Urinary bladder (tissue), 4 donors: Measurements from ENCODE around the gene GUCA2A. TPM values are rescaled to one million over a fixed set of nuclear protein-coding genes. Genes with fewer than 3 reads are reported as not detected.
"Not testable (repeated sequence)": the region's sequence is repeated elsewhere in the genome, so short reads cannot be mapped to it uniquely, and the experiment has no call there.

ENCODE experiments used
- DNase-seq: peaks from one replicate; pipeline ENCODE4 v3.0.0-alpha.2; 2015; ENCODE audit errors: extremely low spot score
- H3K27ac ChIP-seq: one replicate; pipeline ENCODE4 v1.5.1; 2013; ENCODE audit warnings: low read depth, mild to moderate bottlenecking, moderate library complexity
- H3K36me3 ChIP-seq: one replicate; pipeline ENCODE4 v1.6.1; 2013; ENCODE audit warnings: mild to moderate bottlenecking, moderate library complexity; ENCODE audit not compliant: insufficient read depth
- H3K4me1 ChIP-seq: one replicate; pipeline ENCODE4 v1.6.1; 2013; ENCODE audit warnings: mild to moderate bottlenecking, moderate library complexity; ENCODE audit not compliant: insufficient read depth
- H3K4me3 ChIP-seq: one replicate; pipeline ENCODE4 v1.5.1; 2013; ENCODE audit warnings: low read depth, low read length
- WGBS: extraction: QIAGEN DNeasy Blood & Tissue Kit; methylation state at CpG from one replicate; pipeline ENCODE4 v1.1.7; 2013; 5-methylcytosine and 5-hydroxymethylcytosine counted together
- polyA plus RNA-seq: library from polyadenylated mRNA; stranded (reverse); fragments of 200-250 nt; gene quantifications from one replicate; pipeline ENCODE4 v1.2.3, GENCODE V29; 2013
- total RNA-seq: library from RNA; depleted of rRNA; stranded (reverse); fragments of >200 nt; gene quantifications from one replicate; pipeline ENCODE4 v1.2.3, GENCODE V29; 2014
- donor health status: healthy with polysubstance abuse.
- donor health status: healthy.

GUCA2A gene, protein sequence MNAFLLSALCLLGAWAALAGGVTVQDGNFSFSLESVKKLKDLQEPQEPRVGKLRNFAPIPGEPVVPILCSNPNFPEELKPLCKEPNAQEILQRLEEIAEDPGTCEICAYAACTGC
- not detected for total RNA-seq
- polyA plus RNA-seq, result not detected

DNA sequence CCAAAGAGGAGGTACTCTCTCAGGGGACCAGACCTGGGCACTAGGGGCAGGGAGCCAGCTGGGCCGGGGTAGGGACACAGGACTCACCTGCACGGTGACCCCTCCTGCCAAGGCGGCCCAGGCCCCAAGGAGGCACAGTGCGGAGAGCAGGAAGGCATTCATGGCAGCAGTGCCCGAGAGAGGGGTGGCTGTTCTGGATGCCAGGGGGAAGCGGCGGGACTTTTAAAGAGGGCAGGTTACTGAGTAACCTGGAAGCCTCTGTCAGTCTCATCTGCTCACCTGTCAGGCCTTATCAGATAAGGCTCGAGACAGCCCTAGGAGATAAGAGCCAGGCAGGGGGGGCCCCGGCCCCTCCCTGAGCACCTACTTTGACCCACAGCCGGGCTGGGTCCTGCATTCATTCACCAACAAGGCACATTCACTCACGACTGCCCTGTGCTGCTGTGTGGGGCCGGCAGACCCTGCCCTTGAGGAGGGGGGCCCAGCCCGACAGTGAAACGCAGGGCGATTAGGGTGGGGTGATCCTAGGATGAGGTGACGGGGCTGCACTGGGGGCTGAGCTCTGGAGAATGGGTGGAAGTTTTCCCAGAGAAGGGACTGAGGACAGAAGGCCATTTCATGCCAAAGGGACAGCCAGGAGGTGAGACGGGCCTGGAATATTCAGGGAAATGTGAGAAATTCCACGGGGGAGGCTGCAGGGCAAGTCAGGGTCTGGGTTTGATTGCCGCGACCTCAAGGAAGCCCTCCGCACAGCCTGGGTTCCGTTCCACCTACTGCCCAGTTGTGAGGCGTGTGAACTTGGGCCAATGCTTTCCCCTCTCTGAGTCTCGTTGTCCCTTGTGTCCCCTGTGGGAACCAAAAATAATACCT, at the start of gene GUCA2A:
Gene GUCA2A (minus strand): TSS at position 195 of the 870 bp plus-strand sequence. CDS start 33 bp downstream, at position 162.
- Histone ChIP-seq H3K4me1 (no peaks in the 10 kb centered on the region), H3K4me3 (no peak within 1 kb of the TSS), H3K36me3 (no peaks in the 10 kb centered on the region), H3K27ac (no peak within 1 kb of the TSS)
- DNase-seq, result no peak
- WGBS, result 73% methylated on average over 24 of the region's 24 CpGs

DNA sequence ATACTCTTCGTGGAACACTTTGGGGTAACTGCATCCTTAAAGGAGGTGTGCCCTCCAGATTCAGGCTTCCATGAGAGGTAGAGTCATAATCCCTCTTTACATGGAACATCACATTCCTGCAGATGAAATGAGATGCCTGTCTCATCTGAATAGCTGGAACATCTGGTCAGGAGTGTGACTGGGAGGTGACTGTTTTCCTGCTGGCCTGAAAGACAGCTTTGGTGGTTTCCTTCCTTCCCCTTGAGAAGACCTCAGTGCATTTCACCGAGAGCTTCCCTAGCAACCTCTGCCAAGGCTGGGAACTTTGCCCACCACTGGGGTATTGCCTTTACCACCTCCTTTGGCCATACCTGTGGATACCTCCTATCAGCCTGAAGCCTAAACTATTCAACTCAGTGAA, 46.7 kb upstream of the GUCA2A start:
- H3K27ac ChIP-seq, result no peak overlapping the region
- no peak overlapping the region for H3K4me3 ChIP-seq
- peaks cover 2% of the 10 kb centered on the region for H3K36me3 ChIP-seq
- WGBS, result 87% methylated on average over 2 of the region's 2 CpGs
- H3K4me1 ChIP-seq, result peaks cover 3% of the 10 kb centered on the region
- DNase-seq, result no peak

- Histone ChIP-seq H3K4me3 (no peak overlapping the region), H3K27ac (no peak overlapping the region), H3K4me1 (peaks cover 3% of the 10 kb centered on the region), H3K36me3 (peaks cover 2% of the 10 kb centered on the region)
- DNase-seq, result no peak
- 92% methylated on average over 6 of the region's 6 CpGs for WGBS
Observed at GRCh38 chr1:42210421-42211133, 46.0 kb upstream of the GUCA2A start.

- DNase-seq, result no peak
- Histone ChIP-seq H3K27ac (no peak overlapping the region), H3K4me1 (peaks cover 3% of the 10 kb centered on the region), H3K4me3 (no peak overlapping the region), H3K36me3 (peaks cover 2% of the 10 kb centered on the region)
- WGBS, result 70% methylated on average over 6 of the region's 6 CpGs
Observed at GRCh38 chr1:42209526-42210251, 45.1 kb upstream of the GUCA2A start.

GRCh38 chr1:42206930-42207329, 42.4 kb upstream of the GUCA2A start:
- WGBS, result 92% methylated on average over 2 of the region's 2 CpGs
- not testable (repeated sequence) for H3K4me1 ChIP-seq, DNase-seq, H3K27ac ChIP-seq, H3K4me3 ChIP-seq, H3K36me3 ChIP-seq

- WGBS, result 77% methylated on average over 3 of the region's 3 CpGs
- Histone ChIP-seq H3K36me3 (peaks cover 2% of the 10 kb centered on the region), H3K4me3 (no peak overlapping the region), H3K27ac (no peak overlapping the region), H3K4me1 (peaks cover 3% of the 10 kb centered on the region)
- peak; percentile 57 for DNase-seq
Observed at GRCh38 chr1:42206164-42206563, 41.6 kb upstream of the GUCA2A start.

GRCh38 chr1:42201986-42202385, 37.4 kb upstream of the GUCA2A start:
- Histone ChIP-seq H3K4me3 (no peak overlapping the region), H3K36me3 (peaks cover 2% of the 10 kb centered on the region), H3K27ac (no peak overlapping the region), H3K4me1 (no peaks in the 10 kb centered on the region)
- DNase-seq, result no peak

GRCh38 chr1:42198251-42198650, 33.7 kb upstream of the GUCA2A start:
- Histone ChIP-seq H3K36me3 (peaks cover 2% of the 10 kb centered on the region), H3K27ac (no peak overlapping the region), H3K4me3 (no peak overlapping the region), H3K4me1 (no peaks in the 10 kb centered on the region)
- no peak for DNase-seq
- WGBS, result 91% methylated on average over 5 of the region's 5 CpGs

DNA sequence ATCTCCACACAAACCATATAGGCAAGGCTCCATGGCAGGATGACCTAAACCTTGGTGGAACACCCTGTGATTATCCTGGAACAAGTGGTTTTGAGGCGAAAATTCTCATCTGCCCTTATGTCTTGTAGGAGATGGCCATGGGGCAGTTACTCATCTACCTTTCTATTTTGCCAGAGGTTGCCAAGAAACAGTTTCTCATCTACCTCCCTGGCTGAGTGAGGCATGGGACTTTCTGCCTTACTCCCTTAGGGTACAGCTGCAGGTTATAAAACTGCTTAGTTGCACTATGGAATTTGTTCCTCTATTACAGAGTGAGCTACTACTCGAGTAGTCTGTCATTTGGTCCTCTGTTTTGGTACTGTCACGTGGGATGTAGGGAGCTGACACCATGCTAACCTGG, 31.3 kb upstream of the GUCA2A start:
- Histone ChIP-seq H3K36me3 (peaks cover 2% of the 10 kb centered on the region), H3K4me3 (no peak overlapping the region), H3K27ac (no peak overlapping the region), H3K4me1 (no peaks in the 10 kb centered on the region)
- 93% methylated on average over 3 of the region's 3 CpGs for WGBS
- no peak for DNase-seq

- Histone ChIP-seq H3K36me3 (peaks cover 2% of the 10 kb centered on the region), H3K4me3 (no peak overlapping the region), H3K27ac (no peak overlapping the region), H3K4me1 (no peaks in the 10 kb centered on the region)
- 80% methylated on average over 4 of the region's 4 CpGs for WGBS
- no peak for DNase-seq
Observed at GRCh38 chr1:42192106-42192505, 27.6 kb upstream of the GUCA2A start.

DNA sequence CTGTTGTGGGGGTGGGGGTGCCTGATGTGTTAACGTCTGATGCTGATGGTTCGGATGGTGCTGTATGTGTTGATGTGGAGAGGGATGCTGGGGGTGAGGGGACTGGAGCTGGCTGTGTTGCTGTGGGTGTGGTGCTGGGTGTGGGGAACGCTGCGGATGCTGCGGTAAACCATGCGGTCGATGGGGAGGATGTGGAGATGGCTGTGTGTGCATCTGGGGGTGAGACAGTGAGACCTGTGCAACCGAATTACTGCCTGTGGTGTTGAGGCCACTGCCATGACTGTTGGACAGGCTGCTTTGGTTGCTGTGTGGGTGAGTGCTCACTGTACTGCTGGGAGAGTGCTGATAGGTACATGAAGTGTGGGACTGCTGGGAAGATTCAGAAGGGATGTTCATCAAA, 26.8 kb upstream of the GUCA2A start:
- no peak for DNase-seq
- Histone ChIP-seq H3K4me1 (no peaks in the 10 kb centered on the region), H3K36me3 (peaks cover 2% of the 10 kb centered on the region), H3K4me3 (no peak overlapping the region), H3K27ac (no peak overlapping the region)
- WGBS, result 93% methylated on average over 8 of the region's 8 CpGs

DNA sequence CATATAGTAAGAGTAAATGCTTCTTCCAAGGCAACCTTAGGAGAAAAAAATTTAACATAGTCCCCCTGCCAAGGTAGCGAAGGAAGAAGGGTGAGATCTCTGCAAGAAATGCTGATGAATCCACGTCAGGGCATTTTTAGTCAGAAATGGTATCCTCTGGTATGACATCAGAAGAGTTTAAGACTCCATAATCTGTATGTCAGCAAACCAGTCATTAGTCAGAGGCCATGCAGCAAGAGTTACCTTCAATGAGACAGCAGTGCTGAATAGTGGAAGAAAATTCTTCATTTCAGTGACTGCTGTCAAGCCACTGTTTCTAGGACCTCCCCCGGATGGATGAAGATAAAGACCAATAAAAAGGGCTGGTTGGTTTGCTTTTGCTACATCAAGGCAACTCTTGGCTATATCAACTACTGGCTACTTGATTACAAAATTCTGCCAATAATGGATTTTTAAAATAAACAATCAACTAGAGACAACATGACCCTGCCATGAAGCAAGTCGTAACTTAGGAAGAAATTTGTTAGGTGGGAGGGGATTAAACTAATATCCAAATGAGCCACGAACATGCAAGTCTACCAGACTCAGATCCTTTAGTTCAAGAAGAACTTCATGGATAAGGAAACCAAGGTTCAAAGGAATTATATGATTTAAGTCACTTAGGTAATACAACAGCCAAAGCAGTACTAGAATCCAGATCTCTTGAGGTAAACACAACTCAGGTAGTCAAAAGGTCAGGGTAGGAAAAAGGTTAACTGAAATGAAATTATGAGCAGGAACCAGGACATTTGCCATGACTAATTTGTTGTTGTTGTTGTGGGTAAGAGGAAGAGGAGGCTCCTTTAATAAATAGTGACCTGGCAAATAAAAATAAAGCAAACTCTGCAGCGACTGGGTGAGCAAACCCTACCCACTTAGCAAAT, 25.6 kb upstream of the GUCA2A start:
- Histone ChIP-seq H3K4me1 (no peaks in the 10 kb centered on the region), H3K4me3 (no peak overlapping the region), H3K27ac (no peak overlapping the region), H3K36me3 (peaks cover 2% of the 10 kb centered on the region)
- no peak for DNase-seq
- WGBS, result 77% methylated on average over 6 of the region's 6 CpGs

DNA sequence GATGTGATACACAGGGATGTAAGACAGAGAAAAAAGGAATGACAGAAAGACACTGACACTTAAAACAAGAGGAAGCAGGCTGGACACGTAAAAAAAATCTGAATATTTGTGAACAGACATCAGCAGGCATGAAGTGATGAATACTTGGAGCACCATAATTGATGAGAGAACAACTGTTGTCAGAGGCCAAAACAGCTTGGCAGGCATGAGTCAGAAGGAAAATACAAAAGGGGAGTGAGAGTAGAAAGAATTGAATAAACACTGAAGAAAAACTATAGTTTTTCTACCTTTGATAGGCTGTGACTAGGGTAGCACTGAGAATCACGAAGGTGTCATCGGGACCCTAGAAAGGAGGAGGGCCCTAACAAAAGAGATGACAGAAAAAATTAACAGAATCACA, 21.6 kb upstream of the GUCA2A start:
- Histone ChIP-seq H3K36me3 (peaks cover 2% of the 10 kb centered on the region), H3K4me1 (no peaks in the 10 kb centered on the region), H3K4me3 (no peak overlapping the region), H3K27ac (no peak overlapping the region)
- no peak for DNase-seq
- WGBS, result 81% methylated on average over 3 of the region's 3 CpGs
